HG03139 (cell line): Measurements from ENCODE around the gene FADS2.

Experiments
- ATAC-seq: cut with Tn5 transposase; IDR thresholded peaks from one replicate; pipeline ENCODE4 v1.9.1; 2021; ENCODE audit not compliant: unreplicated experiment

Gene FADS2

GRCh38 chr11:61846362-61847020, 18.4 kb downstream of the FADS2 start:
- ATAC-seq = no peak

GRCh38 chr11:61847914-61848581, 19.9 kb downstream of the FADS2 start:
- no peak for ATAC-seq

- no peak for ATAC-seq
Observed at GRCh38 chr11:61848631-61849030, 20.5 kb downstream of the FADS2 start.

GRCh38 chr11:61850687-61851086, 22.6 kb downstream of the FADS2 start:
- ATAC-seq = no peak

- no peak for ATAC-seq
Observed at GRCh38 chr11:61851113-61851899, 23.2 kb downstream of the FADS2 start.

GRCh38 chr11:61851900-61852295, 23.8 kb downstream of the FADS2 start:
- ATAC-seq = no peak

- no peak for ATAC-seq
Observed at GRCh38 chr11:61853698-61854169, 25.6 kb downstream of the FADS2 start.

- no peak for ATAC-seq
Observed at GRCh38 chr11:61854206-61854895, 26.3 kb downstream of the FADS2 start.

GRCh38 chr11:61854966-61855714, 27.0 kb downstream of the FADS2 start:
- ATAC-seq = no peak

GRCh38 chr11:61855939-61856680, 28.0 kb downstream of the FADS2 start:
- no peak for ATAC-seq

GRCh38 chr11:61860054-61860903, 32.2 kb downstream of the FADS2 start:
- no peak for ATAC-seq

- no peak for ATAC-seq
Observed at GRCh38 chr11:61861634-61862033, 33.5 kb downstream of the FADS2 start.

- ATAC-seq = no peak
Observed at GRCh38 chr11:61862714-61863547, 34.8 kb downstream of the FADS2 start.

- no peak for ATAC-seq
Observed at GRCh38 chr11:61863548-61864081, 35.5 kb downstream of the FADS2 start.

- no peak for ATAC-seq
Observed at GRCh38 chr11:61864814-61865775, 37.0 kb downstream of the FADS2 start.

- ATAC-seq = no peak
Observed at GRCh38 chr11:61866231-61866957, 38.3 kb downstream of the FADS2 start.
